Gastrocnemius medialis (tissue), 4 donors: ENCODE data around the gene GLTPD2.

Source experiments
- POLR2A ChIP-seq, 2 donors: fragments of 450-650 bp; IDR thresholded peaks; one replicate each; pipeline ENCODE4 v1.6.1; 2017; ENCODE audit warnings: antibody characterized with exemption in 2 of 2, mild to moderate bottlenecking in 2 of 2, moderate library complexity in 2 of 2
- TF ChIP-seq, protein P1 (sequence below), 5 experiments: fragments of 450-650 bp in 3 of 5; fragments of 200-600 bp in 2 of 5; sonication (generic) in 2 of 5; IDR thresholded peaks in 4 of 5; conservative IDR thresholded peaks in 1 of 5; 1 replicate in 4 of 5; 2 replicates in 1 of 5; pipeline ENCODE4 v1.5.1; 2016 to 2019; ENCODE audit warnings: antibody characterized with exemption in 5 of 5, mild to moderate bottlenecking in 3 of 5, moderate library complexity in 3 of 5

DNA sequence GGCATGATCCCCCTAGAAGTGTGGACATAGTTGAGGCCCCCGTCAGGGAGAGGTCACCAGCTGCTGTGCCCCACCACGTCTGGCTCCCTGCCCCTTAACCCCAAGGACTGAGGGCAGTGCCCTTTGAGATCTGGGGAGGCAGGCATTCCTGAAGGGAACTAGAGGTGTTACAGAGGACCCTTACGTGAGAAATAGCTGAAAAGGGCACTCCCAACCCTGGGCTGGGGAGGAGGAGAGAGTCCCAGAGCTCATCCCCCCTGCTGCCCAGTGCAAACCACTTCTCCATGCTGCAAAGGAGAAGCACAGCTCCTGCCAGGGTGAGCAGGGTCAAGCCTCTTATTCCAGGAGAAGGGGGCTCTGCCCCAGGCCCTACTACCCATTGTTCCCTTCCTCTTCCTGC lies 34.1 kb downstream of the GLTPD2 start:
- TF ChIP-seq, protein P1, sequence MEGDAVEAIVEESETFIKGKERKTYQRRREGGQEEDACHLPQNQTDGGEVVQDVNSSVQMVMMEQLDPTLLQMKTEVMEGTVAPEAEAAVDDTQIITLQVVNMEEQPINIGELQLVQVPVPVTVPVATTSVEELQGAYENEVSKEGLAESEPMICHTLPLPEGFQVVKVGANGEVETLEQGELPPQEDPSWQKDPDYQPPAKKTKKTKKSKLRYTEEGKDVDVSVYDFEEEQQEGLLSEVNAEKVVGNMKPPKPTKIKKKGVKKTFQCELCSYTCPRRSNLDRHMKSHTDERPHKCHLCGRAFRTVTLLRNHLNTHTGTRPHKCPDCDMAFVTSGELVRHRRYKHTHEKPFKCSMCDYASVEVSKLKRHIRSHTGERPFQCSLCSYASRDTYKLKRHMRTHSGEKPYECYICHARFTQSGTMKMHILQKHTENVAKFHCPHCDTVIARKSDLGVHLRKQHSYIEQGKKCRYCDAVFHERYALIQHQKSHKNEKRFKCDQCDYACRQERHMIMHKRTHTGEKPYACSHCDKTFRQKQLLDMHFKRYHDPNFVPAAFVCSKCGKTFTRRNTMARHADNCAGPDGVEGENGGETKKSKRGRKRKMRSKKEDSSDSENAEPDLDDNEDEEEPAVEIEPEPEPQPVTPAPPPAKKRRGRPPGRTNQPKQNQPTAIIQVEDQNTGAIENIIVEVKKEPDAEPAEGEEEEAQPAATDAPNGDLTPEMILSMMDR (IDR thresholded peaks at IDR 0.05 in 4 of 5, conservative IDR thresholded peaks at IDR 0.05 in 1 of 5) = no peak
- TF ChIP-seq POLR2A (IDR thresholded peaks at IDR 0.05) = no peak
